ENCODE measurements around the gene SEPTIN2.
"Not testable (repeated sequence)": the region's sequence is repeated elsewhere in the genome, so short reads cannot be mapped to it uniquely, and the experiment has no call there.

SEPTIN2 gene

GRCh38 chr2:241390301-241391206 lies 74.8 kb downstream of the SEPTIN2 start:
- DNase-seq, result no peak

GRCh38 chr2:241391892-241392665 lies 76.4 kb downstream of the SEPTIN2 start:
- no peak for DNase-seq

GRCh38 chr2:241392753-241393152 lies 77.0 kb downstream of the SEPTIN2 start:
- not testable (repeated sequence) for DNase-seq

- no peak for DNase-seq
These were observed 77.9 kb downstream of the SEPTIN2 start for GRCh38 chr2:241393524-241394196.

GRCh38 chr2:241396809-241397208 lies 81.1 kb downstream of the SEPTIN2 start:
- not testable (repeated sequence) for DNase-seq

GRCh38 chr2:241399941-241400922 lies 84.5 kb downstream of the SEPTIN2 start:
- DNase-seq, result no peak
